GM06990 (cell line): ENCODE data around the gene TRNT1.

ENCODE experiments used
- DNase-seq: peaks from one replicate; pipeline ENCODE4 v3.0.0-alpha.2; 2011; ENCODE audit not compliant: insufficient read length; ENCODE audit errors: extremely low read depth
- H3K27me3 ChIP-seq: replicated peaks from 2 replicates; pipeline ENCODE4 v1.6.0; 2011; ENCODE audit warnings: low read length; ENCODE audit not compliant: control insufficient read depth, insufficient read depth
- H3K36me3 ChIP-seq: 2 replicates; pipeline ENCODE4 v1.5.1; 2011; ENCODE audit warnings: low read length; ENCODE audit not compliant: control insufficient read depth, insufficient read depth
- H3K4me3 ChIP-seq: replicated peaks from 2 replicates; pipeline ENCODE4 v1.5.1; 2011; ENCODE audit warnings: low read depth, mild to moderate bottlenecking, control low read depth, low read length
- CTCF ChIP-seq: IDR thresholded peaks from 2 replicates; pipeline ENCODE4 v1.5.1; 2011; ENCODE audit warnings: low read length, control low read depth, mild to moderate bottlenecking, inconsistent platforms; ENCODE audit not compliant: insufficient read depth, poor library complexity, severe bottlenecking

Gene TRNT1

GRCh38 chr3:3085782-3086181 lies 41.0 kb upstream of the TRNT1 start:
- no peak overlapping the region for H3K4me3 ChIP-seq
- no peak for TF ChIP-seq CTCF
- no peak for DNase-seq
- no peaks in the 10 kb centered on the region for H3K36me3 ChIP-seq
- H3K27me3 ChIP-seq: no peaks in the 10 kb centered on the region

GRCh38 chr3:3086239-3086638 lies 40.5 kb upstream of the TRNT1 start:
- TF ChIP-seq CTCF: no peak
- DNase-seq: no peak
- no peaks in the 10 kb centered on the region for H3K36me3 ChIP-seq
- H3K27me3 ChIP-seq: no peaks in the 10 kb centered on the region
- no peak overlapping the region for H3K4me3 ChIP-seq

- H3K27me3 ChIP-seq: no peaks in the 10 kb centered on the region
- H3K36me3 ChIP-seq: no peaks in the 10 kb centered on the region
- H3K4me3 ChIP-seq: no peak overlapping the region
- no peak for TF ChIP-seq CTCF
- DNase-seq: no peak
Observed at GRCh38 chr3:3087279-3087678, 39.5 kb upstream of the TRNT1 start.

GRCh38 chr3:3087716-3088465 lies 38.8 kb upstream of the TRNT1 start:
- Histone ChIP-seq H3K36me3 (no peaks in the 10 kb centered on the region), H3K27me3 (no peaks in the 10 kb centered on the region), H3K4me3 (no peak overlapping the region)
- no peak for DNase-seq
- TF ChIP-seq CTCF: no peak

GRCh38 chr3:3089017-3089416 lies 37.7 kb upstream of the TRNT1 start:
- Histone ChIP-seq H3K4me3 (no peak overlapping the region), H3K36me3 (no peaks in the 10 kb centered on the region), H3K27me3 (no peaks in the 10 kb centered on the region)
- DNase-seq: peak; percentile 66
- peak; percentile 52 for TF ChIP-seq CTCF

GRCh38 chr3:3097958-3098357 lies 28.8 kb upstream of the TRNT1 start:
- Histone ChIP-seq H3K27me3 (no peaks in the 10 kb centered on the region), H3K4me3 (no peak overlapping the region), H3K36me3 (no peaks in the 10 kb centered on the region)
- TF ChIP-seq CTCF: no peak
- no peak for DNase-seq
